ENCODE data around the gene CYTIP. TPM values are rescaled to one million over a fixed set of nuclear protein-coding genes. Genes with fewer than 3 reads are reported as not detected.

Gene CYTIP
- total RNA-seq, 1 donor from 2014 or later: 1.7 TPM

DNA sequence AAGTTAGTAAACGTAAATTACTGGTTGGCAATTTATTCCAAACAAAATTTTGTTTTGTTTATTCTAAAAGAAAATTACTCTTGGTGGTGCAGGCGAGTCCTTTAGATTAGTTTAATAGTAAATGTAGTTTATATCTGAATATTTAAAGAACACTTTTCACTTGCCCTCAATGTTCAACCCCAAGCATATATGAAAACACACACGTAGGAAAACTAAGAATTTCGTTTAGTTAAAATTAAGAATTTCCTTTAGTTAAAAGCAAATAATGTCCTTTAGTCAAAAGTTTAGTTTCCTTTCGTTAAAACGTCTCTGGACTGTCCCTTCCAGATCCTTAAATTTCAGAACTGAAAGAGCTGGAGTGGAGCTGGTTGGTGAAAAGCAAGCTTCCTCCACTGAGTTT lies 19.1 kb upstream of the CYTIP start:
- DNase-seq: no peak

DNA sequence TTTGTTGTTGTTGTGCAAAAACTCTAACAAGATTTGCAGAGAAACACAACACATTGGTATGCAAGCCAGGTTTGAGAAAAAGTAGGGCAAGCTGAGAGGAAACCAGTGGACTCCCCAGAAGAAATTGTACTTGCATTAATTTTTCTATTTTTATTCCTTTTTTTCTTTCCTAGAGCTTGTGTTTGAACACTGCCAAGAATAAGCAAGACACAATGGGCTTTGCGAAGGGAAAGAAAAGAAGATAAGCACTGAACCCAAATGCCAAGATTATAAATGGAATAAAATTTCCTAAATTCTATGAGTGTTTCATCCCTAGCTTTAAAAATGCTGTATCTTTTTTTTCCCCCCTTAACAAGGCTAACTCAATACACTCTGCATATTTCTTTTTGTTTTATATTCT lies 17.0 kb upstream of the CYTIP start:
- no peak for DNase-seq

- DNase-seq: no peak
Measured at GRCh38 chr2:157460384-157460837, 16.5 kb upstream of the CYTIP start.

GRCh38 chr2:157459486-157459885 lies 15.6 kb upstream of the CYTIP start:
- peak; percentile 41 for DNase-seq

- no peak for DNase-seq
Measured at GRCh38 chr2:157447741-157448140, 3.9 kb upstream of the CYTIP start.

DNA sequence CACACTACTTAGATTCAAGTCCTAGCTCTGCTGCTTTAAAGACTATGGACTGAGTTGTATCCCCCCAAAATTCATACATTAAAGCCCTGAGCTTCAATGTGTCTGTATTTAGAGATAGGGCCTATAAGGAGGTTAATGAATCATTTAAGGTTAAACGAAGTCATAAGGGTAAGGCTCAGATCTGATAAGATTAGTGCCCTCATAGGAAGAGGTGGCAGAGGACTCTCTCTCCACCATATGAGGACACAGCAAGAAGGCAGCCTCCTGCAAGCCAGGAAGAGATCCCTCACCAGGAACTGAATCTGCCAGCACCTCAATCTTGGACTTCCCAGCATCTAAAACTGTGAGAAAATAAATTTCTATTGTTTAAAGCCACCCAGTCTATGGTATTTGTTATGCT lies 3.1 kb upstream of the CYTIP start:
- no peak for DNase-seq

- DNase-seq: no peak
Measured at GRCh38 chr2:157444641-157445040, 752 bp upstream of the CYTIP start.

DNA sequence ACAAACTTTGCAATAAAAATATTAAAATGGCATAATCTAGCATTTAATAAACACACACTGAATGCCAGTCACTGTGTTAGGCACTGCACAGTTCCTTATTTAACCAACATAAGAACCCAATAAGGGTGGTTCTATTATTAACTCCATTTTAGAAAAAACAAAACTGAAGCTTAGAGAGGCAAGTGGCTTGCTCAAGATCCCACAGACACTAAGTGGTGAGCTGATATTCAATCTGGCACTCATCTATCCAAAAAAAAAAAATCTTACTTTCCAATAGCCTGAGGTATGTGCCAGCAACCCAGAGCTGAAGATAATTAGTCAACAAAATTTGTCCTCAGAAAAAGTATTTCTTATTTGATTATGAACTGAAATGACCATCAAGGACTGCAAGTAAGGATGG lies 799 bp downstream of the CYTIP start:
- no peak for DNase-seq

GRCh38 chr2:157442636-157443035 lies 1.3 kb downstream of the CYTIP start:
- no peak for DNase-seq

- no peak for DNase-seq
Measured at GRCh38 chr2:157442191-157442590, 1.7 kb downstream of the CYTIP start.

DNA sequence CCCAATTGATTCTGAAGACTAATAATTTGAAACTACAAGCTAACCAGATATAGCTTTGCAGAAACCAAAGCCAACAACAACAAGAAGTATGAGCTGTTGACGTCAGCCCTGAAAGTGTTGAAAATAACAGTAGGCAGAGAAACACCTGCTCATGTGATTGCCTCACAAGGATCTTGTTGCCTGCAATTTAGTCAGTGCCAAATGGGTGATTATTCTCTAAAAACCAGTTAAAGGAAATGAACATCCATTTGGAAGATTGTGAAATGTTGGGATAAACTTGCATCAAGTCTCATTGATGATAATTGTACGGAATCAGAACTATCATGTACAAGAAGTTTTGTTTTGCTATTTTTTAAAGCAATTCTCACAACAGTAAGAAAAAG lies 2.8 kb downstream of the CYTIP start:
- DNase-seq: peak; percentile 49

DNA sequence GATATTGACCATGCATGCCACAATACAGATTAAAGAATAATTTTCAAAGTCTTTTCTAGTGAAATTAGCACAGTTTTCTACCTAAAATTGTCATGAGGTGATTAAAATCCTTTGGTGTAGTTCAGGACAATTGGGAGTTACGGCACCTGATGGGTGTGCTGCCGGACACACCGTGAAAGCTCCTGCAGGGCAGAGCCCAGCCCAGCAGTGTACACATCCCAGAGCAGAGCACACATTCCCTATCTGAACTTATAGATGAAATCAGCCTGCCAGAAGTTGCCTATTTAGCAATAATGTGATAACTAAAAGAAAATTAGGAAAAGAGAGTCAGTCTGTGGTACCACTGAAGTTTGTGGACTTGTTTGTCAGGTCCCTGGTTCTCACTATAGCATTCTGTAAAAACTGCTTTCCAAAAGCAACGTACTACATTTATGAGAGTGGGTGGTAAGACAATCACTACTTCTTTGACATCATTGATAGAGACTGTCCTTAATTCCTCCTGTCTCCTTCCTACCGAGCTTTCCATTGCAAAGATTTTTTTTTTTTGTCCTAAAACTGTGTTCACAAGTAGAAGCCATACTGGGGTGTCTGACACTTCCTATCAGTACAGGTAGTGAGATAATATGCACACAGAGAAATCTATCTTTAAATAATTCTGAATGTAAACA lies 3.4 kb downstream of the CYTIP start:
- no peak for DNase-seq

- no peak for DNase-seq
Measured at GRCh38 chr2:157439824-157440186, 4.1 kb downstream of the CYTIP start.

DNA sequence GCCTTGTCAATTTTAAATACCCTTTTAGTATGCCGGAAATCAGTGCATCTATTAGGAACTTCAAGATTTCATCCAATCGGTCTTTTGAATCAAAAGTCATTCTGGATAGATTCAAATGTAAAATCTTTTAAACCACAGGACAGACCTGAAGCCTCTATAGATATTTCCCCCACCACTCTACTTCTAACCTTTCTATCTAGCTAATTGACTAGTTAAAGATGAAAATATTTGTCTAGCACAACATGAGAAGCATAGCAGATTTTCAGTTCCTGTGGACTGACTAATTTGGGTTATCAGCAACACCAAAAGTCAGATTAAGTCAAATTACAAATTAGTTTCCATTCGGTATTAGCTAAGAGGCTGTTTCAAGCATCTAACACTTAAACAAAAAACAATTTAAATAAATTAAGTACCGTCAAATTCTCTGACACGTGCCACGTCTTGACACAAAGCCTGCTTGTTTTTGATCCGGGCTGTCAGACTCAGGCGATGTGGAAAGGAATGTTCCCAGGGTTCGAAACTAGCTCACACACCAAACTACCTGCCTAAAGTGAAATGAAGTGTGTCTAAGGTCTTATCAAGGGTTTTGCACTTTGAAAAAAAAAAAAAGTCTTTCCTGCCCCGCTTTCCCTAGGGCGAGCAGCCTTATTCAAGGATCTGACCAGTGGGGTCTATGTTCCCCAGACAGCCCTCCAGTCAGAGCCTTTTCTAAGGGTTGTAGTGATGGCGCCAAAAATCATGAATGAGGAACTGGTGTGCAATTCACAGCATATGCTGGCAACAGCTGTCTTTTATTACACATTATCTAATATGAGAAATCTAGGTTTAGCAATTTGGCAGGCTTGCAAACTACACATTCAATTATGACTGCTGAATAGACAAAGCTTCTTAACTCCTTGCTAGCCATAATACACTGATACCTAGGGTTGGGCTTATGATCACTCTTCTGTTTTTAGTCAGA lies 4.7 kb downstream of the CYTIP start:
- peak; percentile 83 for DNase-seq

- DNase-seq: no peak
Measured at GRCh38 chr2:157433394-157433793, 10.5 kb downstream of the CYTIP start.

GRCh38 chr2:157432475-157433106 lies 11.3 kb downstream of the CYTIP start:
- no peak for DNase-seq

GRCh38 chr2:157431176-157431575 lies 12.7 kb downstream of the CYTIP start:
- no peak for DNase-seq

DNA sequence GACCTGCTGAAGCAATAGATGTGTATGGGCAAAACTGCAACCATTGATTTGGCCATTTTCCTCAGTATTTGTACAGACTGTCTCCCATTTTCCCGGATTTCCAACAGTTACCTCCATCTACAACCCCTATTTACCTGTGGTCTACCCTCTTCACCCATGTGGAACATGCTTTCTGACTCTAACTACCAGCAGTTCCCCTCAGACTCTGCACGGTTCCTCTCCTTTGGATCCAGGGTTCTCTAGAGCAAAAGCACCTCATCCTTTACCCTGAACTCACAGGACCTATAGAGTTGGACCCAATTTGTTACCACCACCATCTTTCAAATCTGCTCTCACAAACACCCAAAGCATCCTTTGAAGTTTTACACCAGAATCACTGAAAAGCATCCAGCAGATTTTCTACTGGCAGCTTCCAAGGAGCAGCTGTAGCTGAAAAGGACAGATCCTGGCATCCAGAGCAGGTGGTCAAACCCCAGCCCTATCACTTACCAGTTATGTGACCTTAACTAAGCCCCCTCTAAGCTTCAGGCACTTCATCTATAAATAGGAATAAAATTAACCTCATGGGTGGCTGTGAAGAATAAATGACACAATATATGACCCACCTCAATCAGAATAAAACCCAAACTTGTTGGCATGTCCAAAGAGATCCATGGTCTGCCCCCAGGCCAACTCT lies 15.3 kb downstream of the CYTIP start:
- DNase-seq: peak; percentile 68

GRCh38 chr2:157427922-157428303 lies 16.0 kb downstream of the CYTIP start:
- DNase-seq: no peak

DNA sequence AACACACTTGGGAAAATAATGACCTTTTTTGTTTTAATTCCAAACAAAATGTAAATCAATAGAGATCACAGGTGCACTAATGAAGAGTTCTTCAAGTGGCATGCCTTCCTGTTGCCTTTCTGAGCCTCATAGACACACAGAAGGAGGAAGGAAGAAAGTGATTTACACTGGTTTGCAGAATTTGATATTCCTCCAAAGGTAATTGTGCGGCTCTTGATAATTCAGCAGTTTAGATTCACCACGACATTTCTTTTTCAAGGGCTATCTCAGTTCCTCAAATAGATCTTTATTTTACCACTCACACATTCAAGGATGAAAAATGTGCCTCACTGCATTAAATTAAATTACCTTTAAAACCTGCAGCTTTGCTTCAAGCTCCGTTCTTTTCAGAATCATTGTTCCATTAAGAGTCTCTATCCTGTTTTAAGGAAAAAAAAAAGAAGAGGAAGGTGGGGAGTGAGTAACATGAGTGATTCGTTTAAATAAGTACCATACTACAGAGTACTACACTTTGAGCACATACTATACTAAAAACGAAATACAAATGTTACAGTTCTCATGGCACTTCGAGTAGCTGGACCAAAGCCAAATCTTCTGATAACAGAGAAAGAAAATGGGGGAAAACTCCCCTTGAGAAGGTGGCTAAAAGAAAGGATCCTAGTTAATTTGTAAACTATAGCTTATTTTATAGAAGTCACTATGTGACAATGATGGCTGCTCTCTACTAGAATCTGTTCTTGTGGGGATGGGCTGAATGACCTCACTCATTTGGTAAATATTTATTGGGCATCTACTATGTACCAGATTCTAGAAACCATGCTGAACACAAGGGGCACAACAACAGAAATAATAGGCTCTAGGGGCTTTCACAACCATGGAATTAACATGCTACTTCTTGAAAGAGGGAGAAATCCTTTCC lies 16.6 kb downstream of the CYTIP start:
- DNase-seq: no peak

- no peak for DNase-seq
Measured at GRCh38 chr2:157426477-157426994, 17.4 kb downstream of the CYTIP start.

Measured in tongue (tissue), 2 donors.